Left forelimb (tissue), 1 donor: ENCODE results near the gene LMOD1.
"Not testable (repeated sequence)": the region's sequence is repeated elsewhere in the genome, so short reads cannot be mapped to it uniquely, and the experiment has no call there.

Source experiments
- DNase-seq: peaks from one replicate; pipeline ENCODE4 v3.0.0-alpha.2; 2018; ENCODE audit warnings: low spot score

Gene LMOD1

DNA sequence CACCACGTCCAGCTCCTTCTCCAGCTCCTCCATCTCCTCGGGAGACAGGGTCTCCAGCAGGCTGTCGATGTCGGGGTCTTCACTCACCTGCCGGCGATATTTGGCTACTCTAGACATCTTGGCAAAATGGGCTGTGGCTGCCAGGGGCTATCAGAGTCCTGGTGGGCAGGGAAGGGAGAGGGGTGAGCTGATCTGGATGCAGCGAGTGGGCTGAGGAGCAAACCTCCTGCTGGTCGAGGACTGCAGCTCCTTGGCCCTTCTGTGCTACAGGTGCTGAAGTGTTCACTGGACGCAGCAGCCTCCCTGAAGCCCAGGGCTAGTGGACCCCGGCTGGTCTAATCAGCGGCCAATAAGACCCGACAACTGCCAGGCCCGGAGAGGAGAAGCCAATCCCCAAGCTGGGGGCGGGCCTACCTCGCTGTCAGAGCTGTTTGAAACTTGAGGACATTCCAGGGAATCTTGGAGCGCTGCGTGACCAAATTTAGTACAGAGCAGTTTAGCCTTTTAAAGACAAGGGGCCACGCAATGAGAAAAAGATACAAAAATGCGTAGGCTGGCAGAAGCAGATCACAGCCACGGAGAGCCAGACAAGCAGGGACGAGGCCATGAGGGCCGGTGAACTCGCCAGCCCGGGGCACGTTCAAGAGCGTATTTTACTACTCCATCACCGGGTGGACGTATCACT is at the start of gene LMOD1:
Gene LMOD1 (minus strand): TSS at position 325 of the 685 bp plus-strand sequence. CDS start 208 bp downstream, at position 117.
- peak; percentile 82 for DNase-seq

DNA sequence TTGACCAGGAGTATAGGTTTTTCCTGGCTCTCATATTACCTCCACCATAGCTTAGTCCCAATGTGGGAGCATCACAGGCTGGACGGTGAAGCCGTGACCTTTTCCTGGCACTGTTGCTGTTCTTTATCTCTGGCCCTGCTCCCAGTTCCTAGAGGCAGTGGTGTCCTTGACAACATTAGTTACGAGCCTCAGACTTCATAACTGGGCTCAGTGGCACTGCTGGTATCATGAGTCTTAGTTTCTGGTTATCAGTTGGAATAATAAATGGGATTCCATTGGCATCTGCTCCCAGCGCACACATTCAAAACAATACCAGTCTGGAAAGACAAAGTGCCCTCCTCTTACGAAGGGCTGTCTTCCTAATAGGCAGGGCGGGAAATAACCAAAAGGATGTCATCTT is 44.1 kb upstream of the LMOD1 start:
- DNase-seq = no peak

DNA sequence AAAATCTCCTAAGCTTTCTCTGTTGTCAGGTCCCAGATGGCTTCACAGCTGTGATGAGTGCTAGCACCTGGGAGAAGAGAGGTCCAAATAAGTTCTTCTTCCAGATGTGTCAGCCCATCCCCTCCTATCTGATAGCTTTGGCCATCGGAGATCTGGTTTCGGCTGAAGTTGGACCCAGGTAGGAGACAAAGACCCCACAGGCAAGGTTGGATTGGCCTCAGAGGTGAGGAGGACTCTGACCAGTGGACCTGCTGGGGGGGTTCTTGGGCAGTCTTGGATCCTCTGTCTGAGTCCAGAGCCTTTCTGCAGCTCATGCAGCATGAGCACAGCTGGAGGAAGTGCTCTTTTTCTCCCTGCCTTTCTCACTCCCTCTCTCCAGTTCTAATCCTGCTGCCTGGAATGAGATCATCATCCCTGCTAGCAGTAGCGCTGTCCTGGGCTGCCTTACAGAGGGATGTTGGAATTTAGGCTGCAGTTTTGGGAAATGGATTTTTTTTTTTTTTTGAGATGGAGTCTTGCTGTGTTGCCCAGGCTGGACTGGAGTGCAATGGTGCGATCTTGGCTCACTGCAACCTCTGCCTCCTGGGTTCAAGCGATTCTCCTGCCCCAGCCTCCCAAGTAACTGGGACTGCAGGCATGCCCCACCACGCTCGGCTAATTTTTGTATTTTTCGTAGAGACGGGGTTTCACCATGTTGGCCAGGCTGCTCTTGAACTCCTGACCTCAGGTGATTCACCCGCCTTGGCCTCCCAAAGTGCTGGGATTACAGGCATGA is 43.2 kb upstream of the LMOD1 start:
- DNase-seq = no peak

DNA sequence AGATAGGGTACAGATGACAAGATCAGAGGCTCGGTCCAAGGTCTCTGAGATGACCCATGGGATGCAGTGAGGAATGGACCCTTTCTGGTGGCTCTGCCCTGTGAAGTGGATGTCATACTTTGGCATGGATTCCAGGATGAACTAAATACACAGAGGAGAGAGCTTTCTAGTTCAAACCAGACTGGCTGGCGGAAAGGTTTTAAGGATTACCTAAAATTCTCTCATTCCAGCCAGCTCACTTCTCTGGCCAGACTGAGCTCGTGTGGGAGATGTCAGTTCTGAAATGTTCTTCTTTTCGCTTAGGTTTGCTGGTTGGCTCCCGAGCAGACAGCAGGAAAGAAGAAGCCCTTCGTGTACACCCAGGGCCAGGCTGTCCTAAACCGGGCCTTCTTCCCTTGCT is 42.3 kb upstream of the LMOD1 start:
- DNase-seq = no peak

DNA sequence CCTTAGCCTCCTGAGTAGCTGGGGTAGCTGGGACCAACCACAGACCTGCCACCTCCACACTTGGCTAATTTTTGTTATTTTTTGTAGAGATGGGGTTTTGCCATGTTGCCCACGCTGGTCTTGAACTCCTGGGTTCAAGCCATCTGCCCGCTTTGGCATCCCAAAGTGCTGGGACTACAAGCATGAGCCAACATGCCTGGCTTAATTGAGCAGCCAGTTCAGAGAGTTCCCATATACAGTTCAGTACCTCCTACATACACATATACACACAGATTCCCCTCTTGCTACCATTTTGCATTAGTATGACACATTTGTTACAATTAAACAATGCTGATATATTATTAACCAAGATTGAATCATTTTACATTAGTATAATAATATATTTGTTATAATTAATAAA is 39.0 kb upstream of the LMOD1 start:
- DNase-seq = no peak

DNA sequence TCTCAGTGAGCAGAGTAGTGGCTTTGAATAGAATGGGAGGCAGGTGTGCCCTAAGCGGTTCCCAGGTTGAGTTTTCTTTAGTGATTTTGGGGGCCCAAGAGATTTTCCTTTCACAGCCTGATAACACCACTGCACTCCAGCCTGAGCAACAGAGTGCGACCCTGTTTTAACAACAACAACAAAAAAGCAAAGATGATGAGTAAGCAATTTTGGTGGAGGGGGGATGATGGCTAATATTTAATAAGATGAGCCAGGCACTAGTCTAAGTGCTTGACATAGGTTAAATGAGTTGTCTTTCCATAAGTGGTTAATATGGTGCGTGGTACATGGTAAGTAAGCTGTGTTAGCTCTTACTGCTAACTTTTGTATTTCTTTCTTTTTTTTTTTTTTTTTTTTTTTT is 38.1 kb upstream of the LMOD1 start:
- DNase-seq = no peak

DNA sequence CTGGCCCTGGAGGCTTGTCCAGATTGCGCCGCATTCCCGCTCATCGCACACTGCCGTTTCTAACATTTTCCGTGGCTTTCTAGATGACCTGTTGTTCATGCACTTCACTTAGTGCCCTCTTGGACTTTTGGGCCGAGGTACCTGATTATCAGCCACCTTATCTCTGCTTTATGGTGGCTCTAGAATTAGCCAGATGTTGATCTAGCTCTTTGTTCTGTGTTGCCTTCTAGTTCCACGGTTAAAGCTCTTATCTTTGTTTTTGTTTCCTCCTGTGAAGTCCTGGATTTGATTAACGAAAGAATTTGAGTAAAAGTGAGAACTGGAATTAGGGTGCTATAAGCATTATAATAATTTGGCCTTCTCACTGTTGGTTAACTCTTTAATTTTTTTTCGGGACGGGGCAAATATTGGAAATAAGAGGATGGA is 37.0 kb upstream of the LMOD1 start:
- no peak for DNase-seq

DNA sequence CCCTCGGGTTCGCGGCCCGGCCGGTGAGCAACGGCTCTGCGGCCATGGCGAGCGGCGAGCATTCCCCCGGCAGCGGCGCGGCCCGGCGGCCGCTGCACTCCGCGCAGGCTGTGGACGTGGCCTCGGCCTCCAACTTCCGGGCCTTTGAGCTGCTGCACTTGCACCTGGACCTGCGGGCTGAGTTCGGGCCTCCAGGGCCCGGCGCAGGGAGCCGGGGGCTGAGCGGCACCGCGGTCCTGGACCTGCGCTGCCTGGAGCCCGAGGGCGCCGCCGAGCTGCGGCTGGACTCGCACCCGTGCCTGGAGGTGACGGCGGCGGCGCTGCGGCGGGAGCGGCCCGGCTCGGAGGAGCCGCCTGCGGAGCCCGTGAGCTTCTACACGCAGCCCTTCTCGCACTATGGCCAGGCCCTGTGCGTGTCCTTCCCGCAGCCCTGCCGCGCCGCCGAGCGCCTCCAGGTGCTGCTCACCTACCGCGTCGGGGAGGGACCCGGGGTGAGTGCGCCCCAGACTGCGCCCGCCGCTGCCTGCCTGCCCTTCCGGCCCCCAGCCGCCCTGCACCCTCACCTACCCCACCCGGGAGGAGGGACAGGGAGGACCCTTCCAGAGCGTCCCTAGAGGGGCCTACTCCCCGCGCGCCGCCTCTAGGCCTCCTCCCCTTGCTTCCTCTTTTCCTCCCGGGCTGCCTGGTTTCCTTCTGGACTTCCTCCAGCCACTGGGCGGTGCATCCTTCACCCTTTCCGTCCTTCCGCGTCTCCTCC is 36.5 kb upstream of the LMOD1 start, which contains the start of gene RNPEP:
Gene RNPEP (plus strand): TSS at position 26 of the 757 bp plus-strand sequence. CDS start 19 bp downstream, at position 45.
- peak; percentile 79 for DNase-seq

DNA sequence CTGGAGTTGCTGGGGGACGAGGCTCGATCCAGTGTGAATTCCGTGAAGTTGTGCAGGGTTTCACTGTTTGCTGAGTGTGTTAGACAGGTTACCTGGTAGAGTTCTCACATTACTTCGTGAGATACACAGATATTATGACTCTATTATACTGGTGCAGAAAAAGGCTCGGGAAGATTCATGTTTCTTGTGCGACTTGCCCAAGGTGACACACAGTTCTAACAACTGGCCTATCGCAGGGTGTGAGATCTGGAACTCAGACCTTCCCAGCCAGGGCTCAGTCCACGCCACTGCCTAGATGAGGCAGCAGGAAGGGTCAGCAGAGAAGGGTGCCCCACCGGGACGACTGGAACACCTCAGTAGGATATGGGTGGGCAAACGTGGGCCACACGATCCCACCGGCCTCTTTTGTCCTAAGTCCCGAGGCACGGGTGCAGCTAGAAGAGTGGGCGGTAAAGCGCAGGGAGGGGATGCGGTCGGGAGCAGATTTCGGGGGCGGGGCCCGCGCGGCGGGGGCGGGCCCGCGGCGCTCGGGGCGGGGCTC is 35.8 kb upstream of the LMOD1 start:
- peak; percentile 87 for DNase-seq

DNA sequence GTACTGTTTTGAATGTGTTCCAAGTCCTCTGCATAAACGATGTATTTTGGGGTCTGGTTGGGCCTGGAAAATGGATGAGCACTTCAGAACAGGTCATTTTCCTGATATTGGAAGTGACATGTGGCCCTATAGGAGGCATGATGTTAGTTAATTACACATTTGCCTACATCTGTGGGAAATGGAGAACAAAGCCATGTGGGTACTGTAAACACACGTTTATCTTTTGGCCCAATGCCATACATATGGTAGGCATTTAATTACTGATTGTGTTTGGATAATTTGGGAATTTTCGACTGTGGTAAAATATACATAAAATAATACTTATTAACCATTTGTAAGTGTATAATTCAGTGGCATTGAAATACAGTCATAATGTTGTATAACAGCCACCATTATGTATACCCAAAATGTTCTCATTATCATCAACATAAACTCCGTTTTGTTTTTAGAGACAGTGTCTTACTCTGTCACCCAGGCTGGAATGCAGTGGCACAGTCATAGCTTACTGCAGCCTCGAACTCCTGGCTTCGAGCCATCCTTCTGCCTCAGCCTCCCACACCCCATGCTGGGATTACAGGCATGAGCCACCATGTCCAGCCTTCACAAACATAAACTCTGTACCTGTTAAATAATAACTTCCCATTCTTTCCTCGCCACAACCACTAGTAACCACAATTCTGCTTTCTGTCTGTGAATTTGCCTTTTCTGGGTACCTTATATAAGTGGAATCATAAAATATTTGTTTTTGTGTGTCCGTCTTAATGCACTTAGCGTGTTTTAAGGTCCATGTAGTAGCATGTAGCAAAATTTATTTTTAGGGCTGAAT is 24.2 kb upstream of the LMOD1 start:
- no peak for DNase-seq

DNA sequence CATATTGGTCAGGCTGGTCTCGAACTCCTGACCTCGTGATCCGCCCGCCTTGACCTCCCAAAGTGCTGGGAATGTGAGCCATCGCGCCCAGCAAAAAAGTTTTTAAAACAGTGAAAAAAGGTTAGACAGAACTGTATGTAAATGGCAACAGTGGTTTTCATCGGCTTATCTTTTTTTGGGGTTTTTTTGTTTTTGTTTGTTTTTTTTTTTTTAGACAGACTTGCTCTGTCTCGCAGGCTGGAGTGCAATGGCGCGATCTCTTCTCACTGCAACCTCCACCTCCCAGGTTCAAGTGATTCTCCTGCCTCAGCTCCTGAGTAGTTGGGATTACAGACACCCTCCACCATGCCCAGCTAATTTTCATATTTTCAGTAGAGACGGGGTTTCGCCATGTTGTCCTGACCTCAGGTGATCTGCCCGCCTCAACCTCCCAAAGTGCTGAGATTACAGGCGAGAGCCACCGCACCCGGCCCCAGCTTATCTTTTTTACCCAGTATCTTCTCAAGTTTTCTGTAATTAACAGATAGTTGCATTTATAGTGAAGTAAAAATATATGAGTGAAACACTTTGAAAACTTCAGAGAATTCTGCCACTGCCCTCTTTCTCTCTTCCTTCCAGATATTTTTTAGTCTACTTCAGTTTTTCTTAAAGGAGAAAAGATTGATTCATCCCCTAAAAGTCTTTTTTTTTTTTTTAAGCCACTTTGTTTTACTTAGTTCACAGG is 22.0 kb upstream of the LMOD1 start:
- no peak for DNase-seq

DNA sequence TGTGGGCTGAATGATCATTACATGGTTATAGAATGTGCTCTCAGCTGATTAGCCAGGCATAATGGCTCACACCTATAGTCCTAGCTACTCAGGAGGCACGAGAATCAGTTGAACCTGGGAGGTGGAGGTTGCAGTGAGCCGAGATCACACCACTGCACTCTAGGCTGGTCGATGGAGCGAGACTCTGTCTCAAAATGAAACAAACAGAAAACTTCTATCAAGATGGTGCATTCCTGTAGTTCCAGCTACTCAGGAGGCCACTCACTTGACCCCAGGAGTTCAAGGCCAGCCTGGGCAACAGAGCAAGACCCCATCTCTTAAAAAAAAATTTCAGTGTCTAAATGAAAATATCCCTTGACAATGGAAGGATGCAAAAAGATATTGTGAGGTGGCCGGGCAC is 19.8 kb upstream of the LMOD1 start:
- DNase-seq = no peak

DNA sequence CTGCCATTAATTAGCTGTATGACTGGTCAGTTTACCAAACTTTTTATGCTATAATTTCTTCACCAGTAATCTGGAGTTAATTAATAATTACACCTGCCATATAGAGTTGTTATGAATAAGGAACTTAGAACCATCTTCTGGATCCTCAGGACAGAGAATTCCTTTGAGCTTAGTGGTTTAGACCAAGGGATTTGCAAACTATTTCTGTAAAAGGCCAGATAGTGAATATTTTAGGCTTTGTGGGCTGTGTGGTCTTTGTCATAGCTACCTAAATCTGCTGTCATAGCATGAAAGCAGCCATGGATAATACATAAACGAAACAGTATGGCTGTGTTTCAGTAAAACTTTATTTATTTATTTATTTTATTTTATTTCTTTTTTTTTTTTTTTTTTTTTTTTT is 17.9 kb upstream of the LMOD1 start:
- no peak for DNase-seq

DNA sequence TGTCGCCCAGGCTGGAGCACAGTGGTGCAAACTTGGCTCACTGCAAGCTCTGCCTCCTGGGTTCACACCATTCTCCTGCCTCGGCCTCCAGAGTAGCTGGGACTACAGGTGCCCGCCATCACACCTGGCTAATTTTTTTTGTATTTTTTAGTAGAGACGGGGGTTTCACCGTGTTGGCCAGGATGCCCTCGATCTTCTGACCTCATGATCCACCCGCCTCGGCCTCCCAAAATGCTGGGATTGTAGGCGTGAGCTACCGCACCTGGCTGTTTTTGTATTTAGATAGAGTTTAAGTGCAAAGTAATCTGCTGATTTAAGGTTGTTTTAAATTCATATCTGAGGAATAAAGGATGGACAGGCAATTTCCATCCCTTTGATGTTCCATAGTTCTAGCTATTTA is 16.0 kb upstream of the LMOD1 start:
- DNase-seq = not testable (repeated sequence)

DNA sequence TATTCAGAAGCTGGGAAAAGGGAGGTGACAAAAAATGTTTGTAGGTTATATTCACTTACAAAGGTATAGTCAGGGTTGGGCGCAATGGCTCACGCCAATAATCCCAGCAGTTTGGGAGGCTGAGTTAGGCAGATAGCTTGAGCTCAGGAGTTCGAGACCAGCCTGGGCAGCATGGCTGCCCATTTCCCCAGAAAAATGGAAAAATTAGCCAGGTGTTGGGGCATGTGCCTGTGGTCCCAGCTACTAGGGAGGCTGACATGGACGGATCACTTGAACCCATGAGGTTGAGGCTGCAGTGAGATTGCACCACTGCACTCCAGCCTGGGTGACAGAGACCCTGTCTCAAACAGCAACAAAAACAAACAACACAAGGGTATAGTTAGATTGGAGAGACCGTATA is 12.0 kb upstream of the LMOD1 start:
- no peak for DNase-seq

DNA sequence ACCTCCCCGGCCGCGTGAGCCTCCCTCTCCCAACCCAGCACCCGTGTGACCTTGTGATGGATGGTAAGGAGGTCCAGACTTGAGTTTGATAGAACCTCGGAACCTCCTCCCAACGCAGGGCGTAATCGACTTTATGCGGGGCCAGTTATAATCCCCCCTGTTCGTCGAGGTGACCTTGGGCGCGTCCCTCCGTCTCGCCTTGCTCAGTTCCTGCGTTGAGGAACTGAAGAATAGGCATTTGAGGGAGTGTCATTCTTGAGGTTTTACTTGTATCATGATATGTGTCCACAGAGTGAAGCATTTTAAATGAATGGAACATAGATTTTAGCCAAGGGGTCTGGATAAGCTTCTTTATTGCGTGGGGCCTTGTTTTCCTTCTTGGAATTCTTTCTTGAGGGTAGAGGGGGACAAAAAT is 9.4 kb upstream of the LMOD1 start:
- DNase-seq = no peak

DNA sequence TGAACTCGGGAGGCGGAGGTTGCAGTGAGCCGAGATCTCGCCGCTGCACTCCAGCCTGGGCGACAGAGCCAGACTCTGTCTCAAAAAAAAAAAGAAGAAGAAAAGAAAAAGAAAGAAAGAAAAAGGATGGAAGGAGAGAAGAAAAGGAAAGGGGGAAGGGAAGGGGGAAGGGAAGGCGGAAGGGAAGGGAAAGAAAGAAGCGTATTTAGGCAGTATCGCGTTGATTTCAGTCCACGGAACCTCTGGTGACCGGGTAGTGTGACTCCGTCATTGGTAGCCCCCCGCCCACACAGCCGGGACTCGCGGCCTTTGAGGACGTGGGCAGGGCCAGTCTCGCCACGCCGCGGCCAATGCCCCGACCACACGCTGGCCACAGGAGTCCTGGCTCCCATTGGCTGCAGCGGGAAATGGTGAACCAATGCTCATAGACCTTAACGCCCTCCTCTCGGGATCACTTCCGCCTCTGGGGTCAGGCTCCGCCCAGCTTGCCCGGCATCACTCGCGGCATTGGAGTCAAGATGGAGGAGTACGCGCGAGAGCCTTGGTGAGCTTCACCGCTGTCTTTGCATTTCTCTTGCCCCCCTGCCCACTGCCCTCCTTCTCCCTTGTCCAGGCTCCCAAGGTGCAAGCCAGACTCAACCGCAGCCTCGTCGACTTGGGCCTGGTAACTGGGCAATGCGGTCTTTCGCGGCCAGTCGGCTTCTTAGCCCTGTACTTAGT is 8.8 kb upstream of the LMOD1 start, which contains the start of gene TIMM17A:
Gene TIMM17A (plus strand): TSS at position 495 of the 720 bp plus-strand sequence. CDS start 24 bp downstream, at position 519.
- peak; percentile 96 for DNase-seq

DNA sequence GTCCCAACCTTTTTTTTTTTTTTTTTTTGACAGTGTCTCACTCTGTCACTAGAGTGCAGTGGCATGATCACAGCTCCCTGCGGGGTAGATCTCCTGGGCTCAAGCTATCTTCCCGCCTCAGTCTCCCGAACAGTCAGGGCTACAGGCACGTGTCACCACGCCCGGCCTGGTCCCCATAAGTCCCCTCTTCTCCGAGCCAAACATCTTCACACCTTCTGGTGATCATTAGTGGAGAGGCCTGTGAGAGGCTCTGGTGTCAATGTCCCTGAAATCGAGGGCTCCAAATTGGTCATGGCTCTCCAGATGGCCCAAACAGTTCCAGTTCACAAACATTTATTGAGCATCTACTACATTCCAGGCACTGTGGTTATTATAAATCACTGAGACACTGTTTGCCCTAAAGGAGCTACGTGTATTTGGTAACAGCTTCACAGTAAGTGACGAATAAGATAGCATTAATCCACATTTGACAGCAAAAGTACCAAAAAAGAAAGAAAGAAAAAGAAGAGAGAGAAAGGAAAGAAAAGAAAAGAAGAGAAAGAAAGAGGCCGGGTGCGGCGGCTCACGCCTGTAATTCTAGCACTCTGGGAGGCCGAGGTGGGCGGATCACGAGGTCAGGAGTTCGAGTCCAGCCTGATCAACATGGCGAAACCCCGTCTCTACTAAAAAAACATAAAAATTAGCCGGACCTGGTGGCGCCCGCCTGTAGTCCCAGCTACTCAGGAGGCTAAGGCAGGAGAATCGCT is 8.1 kb upstream of the LMOD1 start:
- no peak for DNase-seq

DNA sequence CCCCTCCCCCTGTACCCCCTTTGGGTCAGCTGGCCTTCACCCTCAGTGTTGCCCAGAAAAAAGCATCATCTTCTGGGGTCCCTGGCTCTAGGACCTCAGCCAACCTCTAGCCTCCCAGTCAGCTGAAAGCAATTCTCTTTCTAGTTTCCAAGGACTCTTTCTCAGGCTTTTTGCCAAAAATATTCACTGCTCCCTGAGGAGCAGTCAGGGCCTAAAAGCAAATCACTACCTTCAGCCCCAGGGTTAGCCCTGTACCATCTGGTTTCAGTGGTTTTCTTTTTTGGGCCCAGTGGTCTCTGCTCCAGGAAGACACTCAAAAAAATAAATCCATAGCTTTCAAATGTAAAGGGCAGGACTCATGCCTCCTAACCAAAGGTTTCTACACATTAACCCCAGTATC is 3.1 kb upstream of the LMOD1 start:
- DNase-seq = no peak
